HCEC 1CT (cell line): Measurements from ENCODE around the gene LIN37.
A peak's percentile ranks its signal among the peaks of the same experiment; 100 is the strongest.
"Not testable (repeated sequence)": the region's sequence is repeated elsewhere in the genome, so short reads cannot be mapped to it uniquely, and the experiment has no call there.

Experiments
- DNase-seq: peaks from one replicate; pipeline ENCODE4 v3.0.0-alpha.2; 2017

The LIN37 gene

GRCh38 chr19:35754370-35755130 lies 6.2 kb downstream of the LIN37 start:
- no peak for DNase-seq

GRCh38 chr19:35755131-35755549 lies 6.8 kb downstream of the LIN37 start:
- no peak for DNase-seq

- peak; percentile 59 for DNase-seq
Observed at GRCh38 chr19:35755550-35756376, 7.4 kb downstream of the LIN37 start.

GRCh38 chr19:35756377-35757230 lies 8.2 kb downstream of the LIN37 start, which contains the start of gene HSPB6:
Gene HSPB6 (minus strand): TSS chr19:35757029. CDS start chr19:35757008, 21 bp downstream.
- DNase-seq: peak; percentile 53

GRCh38 chr19:35757231-35757748 lies 8.9 kb downstream of the LIN37 start:
- DNase-seq: peak; percentile 87

GRCh38 chr19:35757749-35758608 lies 9.6 kb downstream of the LIN37 start, which contains the start of gene PROSER3:
Gene PROSER3 (plus strand): TSS chr19:35758176. CDS start chr19:35758216, 40 bp downstream.
- DNase-seq: peak; percentile 99

- no peak for DNase-seq
Observed at GRCh38 chr19:35759697-35760096, 11.3 kb downstream of the LIN37 start.

GRCh38 chr19:35760711-35761349 lies 12.5 kb downstream of the LIN37 start:
- no peak for DNase-seq

- DNase-seq: no peak
Observed at GRCh38 chr19:35764432-35765315, 16.3 kb downstream of the LIN37 start.

- DNase-seq: no peak
Observed at GRCh38 chr19:35766571-35767104, 18.3 kb downstream of the LIN37 start.

- DNase-seq: no peak
Observed at GRCh38 chr19:35767288-35768081, 19.1 kb downstream of the LIN37 start.

GRCh38 chr19:35768082-35768421 lies 19.7 kb downstream of the LIN37 start:
- DNase-seq: no peak

GRCh38 chr19:35772362-35772761 lies 24.0 kb downstream of the LIN37 start:
- DNase-seq: not testable (repeated sequence)

- no peak for DNase-seq
Observed at GRCh38 chr19:35773020-35773806, 24.8 kb downstream of the LIN37 start.

- DNase-seq: no peak
Observed at GRCh38 chr19:35774274-35775045, 26.1 kb downstream of the LIN37 start.

GRCh38 chr19:35775046-35775297 lies 26.6 kb downstream of the LIN37 start:
- DNase-seq: no peak

- DNase-seq: peak; percentile 93
Observed at GRCh38 chr19:35775298-35776101, 27.1 kb downstream of the LIN37 start, which contains the start of gene ARHGAP33. Gene ARHGAP33 (plus strand): TSS chr19:35775564. CDS start chr19:35775659, 95 bp downstream.
